ENCODE results near the gene PCP2. TPM values are rescaled to one million over a fixed set of nuclear protein-coding genes. Genes with fewer than 3 reads are reported as not detected.

Gene PCP2
- total and polyA plus RNA-seq, 7 donors: 1.0 TPM; not detected in 6

GRCh38 chr19:7643031-7643415 lies 9.5 kb upstream of the PCP2 start:
- Histone ChIP-seq H3K27me3 (peaks cover 0 to 52% (median 36%) of the 10 kb centered on the region in 3 donors), H3K4me3 (no peak overlapping the region), H3K4me1 (no peaks in the 10 kb centered on the region), H3K27ac (no peak overlapping the region), H3K36me3 (no peaks in the 10 kb centered on the region), H3K9me3 (no peaks in the 10 kb centered on the region)
- no peak for TF ChIP-seq EP300 (IDR thresholded peaks at IDR 0.05)
- no peak for TF ChIP-seq POLR2A (IDR thresholded peaks at IDR 0.05)
- TF ChIP-seq, protein P1, sequence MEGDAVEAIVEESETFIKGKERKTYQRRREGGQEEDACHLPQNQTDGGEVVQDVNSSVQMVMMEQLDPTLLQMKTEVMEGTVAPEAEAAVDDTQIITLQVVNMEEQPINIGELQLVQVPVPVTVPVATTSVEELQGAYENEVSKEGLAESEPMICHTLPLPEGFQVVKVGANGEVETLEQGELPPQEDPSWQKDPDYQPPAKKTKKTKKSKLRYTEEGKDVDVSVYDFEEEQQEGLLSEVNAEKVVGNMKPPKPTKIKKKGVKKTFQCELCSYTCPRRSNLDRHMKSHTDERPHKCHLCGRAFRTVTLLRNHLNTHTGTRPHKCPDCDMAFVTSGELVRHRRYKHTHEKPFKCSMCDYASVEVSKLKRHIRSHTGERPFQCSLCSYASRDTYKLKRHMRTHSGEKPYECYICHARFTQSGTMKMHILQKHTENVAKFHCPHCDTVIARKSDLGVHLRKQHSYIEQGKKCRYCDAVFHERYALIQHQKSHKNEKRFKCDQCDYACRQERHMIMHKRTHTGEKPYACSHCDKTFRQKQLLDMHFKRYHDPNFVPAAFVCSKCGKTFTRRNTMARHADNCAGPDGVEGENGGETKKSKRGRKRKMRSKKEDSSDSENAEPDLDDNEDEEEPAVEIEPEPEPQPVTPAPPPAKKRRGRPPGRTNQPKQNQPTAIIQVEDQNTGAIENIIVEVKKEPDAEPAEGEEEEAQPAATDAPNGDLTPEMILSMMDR (IDR thresholded peaks at IDR 0.05): no peak
- no peak for TF ChIP-seq POLR2AphosphoS5 (IDR thresholded peaks at IDR 0.05)
- WGBS, 2 donors: 94 to 97% methylated on average over 8 of the region's 8 CpGs
- intact Hi-C loops (cut with DNase I): no loop called here
- DNase-seq: no peak

- TF ChIP-seq, protein P1 (IDR thresholded peaks at IDR 0.05): no peak
- TF ChIP-seq POLR2AphosphoS5 (IDR thresholded peaks at IDR 0.05) (no peak), POLR2A (IDR thresholded peaks at IDR 0.05) (no peak), EP300 (IDR thresholded peaks at IDR 0.05) (no peak)
- intact Hi-C loops (cut with DNase I): no loop called here
- Histone ChIP-seq H3K36me3 (no peaks in the 10 kb centered on the region), H3K9me3 (no peaks in the 10 kb centered on the region), H3K27ac (no peak overlapping the region), H3K27me3 (peaks cover 0 to 58% (median 42%) of the 10 kb centered on the region in 3 donors), H3K4me1 (no peaks in the 10 kb centered on the region), H3K4me3 (no peak overlapping the region)
- no peak for DNase-seq
- 94% methylated on average over 27 of the region's 27 CpGs for WGBS, 2 donors
Observed at GRCh38 chr19:7642295-7643030, 8.9 kb upstream of the PCP2 start.

DNA sequence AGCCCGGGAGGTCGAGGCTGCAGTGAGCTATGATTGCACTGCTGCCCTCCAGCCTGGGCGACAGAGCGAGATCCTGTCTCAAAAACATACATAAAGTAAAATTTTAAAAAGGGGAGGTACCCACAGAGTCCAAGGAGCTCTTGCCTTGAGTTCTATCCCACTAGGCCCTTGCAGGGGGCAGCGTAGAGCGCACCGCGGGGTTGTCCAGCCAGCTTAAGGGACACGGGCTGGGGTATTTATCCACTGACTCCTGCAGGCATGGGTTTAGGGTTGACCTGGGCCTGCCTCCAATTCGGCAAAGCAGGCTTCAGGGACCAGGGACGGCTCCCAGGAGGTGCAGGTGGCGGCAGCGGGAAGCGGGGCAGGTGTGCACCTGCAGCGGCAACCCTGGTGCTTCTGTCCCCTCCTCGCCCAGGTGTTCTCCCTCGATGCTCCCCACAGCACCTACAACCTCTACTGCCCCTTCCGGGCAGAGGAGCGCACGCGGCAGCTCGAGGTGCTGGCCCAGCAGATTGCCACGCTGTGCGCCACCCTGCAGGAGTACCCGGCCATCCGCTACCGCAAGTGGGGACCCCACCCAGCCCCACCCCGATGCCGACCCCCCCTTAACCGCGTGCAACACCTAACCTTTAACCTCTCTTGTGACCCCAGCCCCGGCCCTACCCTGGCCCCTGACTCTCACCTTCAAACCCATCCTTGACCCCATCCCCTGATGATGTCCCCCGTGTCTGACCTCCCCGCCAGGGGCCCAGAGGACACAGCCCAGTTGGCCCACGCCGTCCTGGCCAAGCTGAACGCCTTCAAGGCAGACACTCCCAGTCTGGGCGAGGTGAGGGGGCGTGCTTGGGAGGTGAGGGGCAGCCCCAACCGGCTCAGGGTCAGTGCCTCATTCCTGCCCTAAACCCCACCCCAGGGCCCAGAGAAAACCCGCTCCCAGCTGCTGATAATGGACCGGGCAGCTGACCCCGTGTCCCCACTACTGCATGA lies 8.1 kb upstream of the PCP2 start:
- TF ChIP-seq, protein P1 (IDR thresholded peaks at IDR 0.05): no peak
- TF ChIP-seq POLR2A (IDR thresholded peaks at IDR 0.05) (no peak), POLR2AphosphoS5 (IDR thresholded peaks at IDR 0.05) (no peak), EP300 (IDR thresholded peaks at IDR 0.05) (no peak)
- DNase-seq: no peak
- Histone ChIP-seq H3K9me3 (no peaks in the 10 kb centered on the region), H3K4me3 (no peak overlapping the region), H3K36me3 (no peaks in the 10 kb centered on the region), H3K27me3 (peaks cover 0 to 59% (median 51%) of the 10 kb centered on the region in 3 donors), H3K27ac (no peak overlapping the region), H3K4me1 (peaks cover 0 to 6% (median 1%) of the 10 kb centered on the region in 4 donors)
- intact Hi-C loops (cut with DNase I): no loop called here
- WGBS, 2 donors: 87 to 90% methylated on average over 43 of the region's 43 CpGs

DNA sequence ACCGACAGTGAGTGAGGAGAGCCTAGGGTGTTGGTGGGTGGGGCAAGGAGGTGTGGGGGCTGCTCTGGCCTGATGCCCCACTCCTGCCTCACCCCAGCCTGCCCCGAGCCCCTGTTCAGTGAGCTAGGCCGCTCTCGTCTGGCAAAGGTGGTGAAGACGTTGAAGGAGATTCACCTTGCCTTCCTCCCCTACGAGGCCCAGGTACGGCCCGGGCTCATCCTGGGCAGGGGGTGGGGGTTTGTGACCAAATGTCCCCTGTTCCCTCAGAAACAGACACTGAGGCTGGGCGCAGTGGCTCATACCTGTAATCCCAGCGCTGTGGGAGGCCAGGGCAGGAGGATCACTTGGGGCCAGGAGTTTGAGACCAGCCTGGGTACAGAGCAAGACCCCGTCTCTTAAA lies 7.3 kb upstream of the PCP2 start:
- H3K27me3 ChIP-seq: peaks cover 0 to 61% (median 59%) of the 10 kb centered on the region in 3 donors
- 95% methylated on average over 11 of the region's 11 CpGs for WGBS, 2 donors

More for the DNA sequence above, 7.3 kb upstream of the PCP2 start:
- Histone ChIP-seq H3K27ac (no peak overlapping the region), H3K4me1 (peaks cover 0 to 6% (median 1%) of the 10 kb centered on the region in 4 donors), H3K36me3 (no peaks in the 10 kb centered on the region), H3K9me3 (no peaks in the 10 kb centered on the region), H3K4me3 (no peak overlapping the region)
- DNase-seq: no peak
- intact Hi-C loops (cut with DNase I): no loop called here
- TF ChIP-seq POLR2A (IDR thresholded peaks at IDR 0.05) (no peak), POLR2AphosphoS5 (IDR thresholded peaks at IDR 0.05) (no peak), EP300 (IDR thresholded peaks at IDR 0.05) (no peak)
- TF ChIP-seq, protein P1 (IDR thresholded peaks at IDR 0.05): no peak
